OCI-LY1 (cell line): ENCODE measurements around the gene CLIP3.

Experiments
- H2AFZ ChIP-seq: fragments of 200-600 bp; sonication (generic), shearing (Covaris generic); 2 replicates; pipeline ENCODE4 v1.6.0; 2014; ENCODE audit warnings: antibody characterized with exemption, mild to moderate bottlenecking, low read length
- H3F3A ChIP-seq: fragments of 200-600 bp; sonication (generic), shearing (Covaris generic); 2 replicates; pipeline ENCODE4 v1.6.0; 2014; ENCODE audit warnings: mild to moderate bottlenecking, antibody characterized with exemption, low read length, moderate library complexity; ENCODE audit not compliant: insufficient read depth
- H3K27ac ChIP-seq: fragments of 200-600 bp; sonication (generic); 2 replicates; pipeline ENCODE4 v1.5.1; 2014; ENCODE audit warnings: low read length, mixed run types, mild to moderate bottlenecking, low read depth; ENCODE audit not compliant: poor library complexity, severe bottlenecking
- H3K27me3 ChIP-seq: fragments of 200-600 bp; sonication (generic); 2 replicates; pipeline ENCODE4 v1.6.0; 2014; ENCODE audit warnings: antibody characterized with exemption, mild to moderate bottlenecking, low read length, moderate library complexity; ENCODE audit not compliant: insufficient read depth
- H3K36me3 ChIP-seq: fragments of 200-600 bp; sonication (generic); 2 replicates; pipeline ENCODE4 v1.6.1; 2014; ENCODE audit warnings: mild to moderate bottlenecking, antibody characterized with exemption, low read length, moderate library complexity, mixed read lengths; ENCODE audit not compliant: insufficient read depth
- H3K4me1 ChIP-seq: fragments of 200-600 bp; sonication (generic); 2 replicates; pipeline ENCODE4 v1.5.1; 2014; ENCODE audit warnings: mild to moderate bottlenecking, low read length, moderate library complexity; ENCODE audit not compliant: insufficient read depth, severe bottlenecking
- H3K4me2 ChIP-seq: fragments of 200-600 bp; sonication (generic), shearing (Covaris generic); 2 replicates; pipeline ENCODE4 v1.6.1; 2014; ENCODE audit warnings: low read length
- H3K4me3 ChIP-seq: fragments of 200-600 bp; sonication (generic); 2 replicates; pipeline ENCODE4 v1.5.1; 2014; ENCODE audit warnings: low read length, low read depth, mild to moderate bottlenecking, mixed read lengths; ENCODE audit not compliant: poor library complexity, severe bottlenecking
- H3K79me2 ChIP-seq: fragments of 200-600 bp; shearing (Covaris generic); 2 replicates; pipeline ENCODE4 v1.6.1; 2016; ENCODE audit warnings: mixed run types, low read length, mixed read lengths; ENCODE audit not compliant: insufficient read depth
- H3K9ac ChIP-seq: fragments of 200-600 bp; sonication (generic), shearing (Covaris generic); 2 replicates; pipeline ENCODE4 v1.6.1; 2014; ENCODE audit warnings: mild to moderate bottlenecking, low read length, mixed read lengths
- H3K9me2 ChIP-seq: fragments of 200-600 bp; sonication (generic), shearing (Covaris generic); 2 replicates; pipeline ENCODE4 v1.6.1; 2014; ENCODE audit warnings: low read depth, mild to moderate bottlenecking, low read length, mixed read lengths
- H3K9me3 ChIP-seq: fragments of 200-600 bp; shearing (Covaris generic); 2 replicates; pipeline ENCODE4 v1.6.1; 2014; ENCODE audit warnings: low read length, mixed read lengths
- H4K20me1 ChIP-seq: fragments of 200-600 bp; sonication (generic), shearing (Covaris generic); 2 replicates; pipeline ENCODE4 v1.6.0; 2016; ENCODE audit warnings: mild to moderate bottlenecking, low read length; ENCODE audit not compliant: insufficient read depth
- EZH2 ChIP-seq: fragments of 200-600 bp; sonication (generic), shearing (Covaris generic); IDR thresholded peaks from 2 replicates; pipeline ENCODE4 v1.8.0; 2017; ENCODE audit warnings: borderline replicate concordance, mixed run types, mild to moderate bottlenecking, antibody characterized with exemption, low read length, moderate library complexity, mixed read lengths
- TF ChIP-seq, protein P1 (sequence below): fragments of 200-600 bp; sonication (generic), shearing (Covaris generic); IDR thresholded peaks from 2 replicates; pipeline ENCODE4 v1.5.1; 2017; ENCODE audit warnings: mild to moderate bottlenecking, antibody characterized with exemption, low read length, moderate library complexity, mixed read lengths

CLIP3 gene

DNA sequence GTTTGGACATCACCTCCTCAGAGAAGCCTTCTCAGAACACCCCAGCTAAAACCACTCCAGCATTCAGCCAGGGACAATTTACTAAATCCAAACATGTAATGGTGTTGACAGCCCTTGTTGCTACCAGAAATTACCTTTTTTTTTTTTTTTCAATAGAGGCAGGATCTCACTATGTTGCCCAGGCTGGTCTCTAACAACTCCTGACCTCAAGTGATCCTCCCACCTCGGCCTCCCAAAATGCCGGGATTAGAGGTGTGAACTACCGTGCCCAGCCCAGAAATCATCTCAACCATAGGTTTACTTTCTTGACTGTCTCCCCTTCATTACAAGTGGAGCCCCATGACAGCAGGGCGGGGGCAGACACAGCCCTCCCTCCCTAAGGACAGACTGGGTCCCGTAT lies 9.2 kb downstream of the CLIP3 start:
- no peak for TF ChIP-seq EZH2
- TF ChIP-seq, protein P1, sequence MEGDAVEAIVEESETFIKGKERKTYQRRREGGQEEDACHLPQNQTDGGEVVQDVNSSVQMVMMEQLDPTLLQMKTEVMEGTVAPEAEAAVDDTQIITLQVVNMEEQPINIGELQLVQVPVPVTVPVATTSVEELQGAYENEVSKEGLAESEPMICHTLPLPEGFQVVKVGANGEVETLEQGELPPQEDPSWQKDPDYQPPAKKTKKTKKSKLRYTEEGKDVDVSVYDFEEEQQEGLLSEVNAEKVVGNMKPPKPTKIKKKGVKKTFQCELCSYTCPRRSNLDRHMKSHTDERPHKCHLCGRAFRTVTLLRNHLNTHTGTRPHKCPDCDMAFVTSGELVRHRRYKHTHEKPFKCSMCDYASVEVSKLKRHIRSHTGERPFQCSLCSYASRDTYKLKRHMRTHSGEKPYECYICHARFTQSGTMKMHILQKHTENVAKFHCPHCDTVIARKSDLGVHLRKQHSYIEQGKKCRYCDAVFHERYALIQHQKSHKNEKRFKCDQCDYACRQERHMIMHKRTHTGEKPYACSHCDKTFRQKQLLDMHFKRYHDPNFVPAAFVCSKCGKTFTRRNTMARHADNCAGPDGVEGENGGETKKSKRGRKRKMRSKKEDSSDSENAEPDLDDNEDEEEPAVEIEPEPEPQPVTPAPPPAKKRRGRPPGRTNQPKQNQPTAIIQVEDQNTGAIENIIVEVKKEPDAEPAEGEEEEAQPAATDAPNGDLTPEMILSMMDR = no peak
- Histone ChIP-seq H3K9me2 (no peaks in the 10 kb centered on the region), H3K9me3 (no peaks in the 10 kb centered on the region), H3K4me1 (no peaks in the 10 kb centered on the region), H3K27me3 (no peaks in the 10 kb centered on the region), H3K4me3 (no peak overlapping the region), H3K79me2 (no peaks in the 10 kb centered on the region), H3K9ac (no peak overlapping the region), H4K20me1 (no peaks in the 10 kb centered on the region), H3K36me3 (peaks cover 16% of the 10 kb centered on the region), H3F3A (no peaks in the 10 kb centered on the region), H2AFZ (no peak overlapping the region), H3K27ac (no peak overlapping the region), H3K4me2 (no peak overlapping the region)

DNA sequence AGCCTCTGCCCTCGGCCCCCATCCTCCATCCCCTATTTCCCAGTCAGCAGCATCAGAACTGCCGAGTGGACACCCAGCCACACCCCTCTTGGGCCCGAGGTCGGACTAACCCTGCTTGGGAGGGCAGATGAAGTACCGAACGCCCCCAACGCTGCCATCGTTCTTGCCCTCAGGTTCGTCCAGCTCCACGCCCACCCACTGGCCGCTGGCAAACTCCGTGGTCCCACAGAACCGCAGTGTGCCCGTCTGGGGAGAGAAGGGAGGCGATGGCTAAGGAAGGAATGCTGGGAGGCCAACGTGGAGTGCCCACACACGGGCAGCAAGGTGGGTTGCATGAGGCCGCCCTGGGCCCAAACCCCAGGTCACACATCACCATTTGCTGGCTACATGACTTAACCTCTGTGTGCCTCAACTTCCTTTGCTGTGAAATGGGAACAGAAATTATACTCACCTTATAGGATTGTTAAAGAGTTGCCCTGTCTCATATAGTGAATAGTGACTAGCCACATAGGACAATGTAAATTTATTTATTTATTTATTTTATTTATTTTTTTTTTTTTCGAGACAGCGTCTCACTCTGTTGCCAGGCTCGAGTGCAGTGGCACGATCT lies 13.5 kb downstream of the CLIP3 start:
- no peaks in the 10 kb centered on the region for H3K9me2 ChIP-seq
- no peak overlapping the region for H3K9ac ChIP-seq
- TF ChIP-seq EZH2 = no peak
- TF ChIP-seq, protein P1 = no peak
- H3K36me3 ChIP-seq = peaks cover 7% of the 10 kb centered on the region
- H3K79me2 ChIP-seq = no peaks in the 10 kb centered on the region
- H3K4me2 ChIP-seq = no peak overlapping the region
- H3K4me3 ChIP-seq = no peak overlapping the region
- no peaks in the 10 kb centered on the region for H3K27me3 ChIP-seq
- H4K20me1 ChIP-seq = no peaks in the 10 kb centered on the region
- H3K4me1 ChIP-seq = peaks cover 11% of the 10 kb centered on the region
- H3K27ac ChIP-seq = no peak overlapping the region
- no peaks in the 10 kb centered on the region for H3F3A ChIP-seq
- no peak overlapping the region for H2AFZ ChIP-seq
- H3K9me3 ChIP-seq = no peaks in the 10 kb centered on the region

DNA sequence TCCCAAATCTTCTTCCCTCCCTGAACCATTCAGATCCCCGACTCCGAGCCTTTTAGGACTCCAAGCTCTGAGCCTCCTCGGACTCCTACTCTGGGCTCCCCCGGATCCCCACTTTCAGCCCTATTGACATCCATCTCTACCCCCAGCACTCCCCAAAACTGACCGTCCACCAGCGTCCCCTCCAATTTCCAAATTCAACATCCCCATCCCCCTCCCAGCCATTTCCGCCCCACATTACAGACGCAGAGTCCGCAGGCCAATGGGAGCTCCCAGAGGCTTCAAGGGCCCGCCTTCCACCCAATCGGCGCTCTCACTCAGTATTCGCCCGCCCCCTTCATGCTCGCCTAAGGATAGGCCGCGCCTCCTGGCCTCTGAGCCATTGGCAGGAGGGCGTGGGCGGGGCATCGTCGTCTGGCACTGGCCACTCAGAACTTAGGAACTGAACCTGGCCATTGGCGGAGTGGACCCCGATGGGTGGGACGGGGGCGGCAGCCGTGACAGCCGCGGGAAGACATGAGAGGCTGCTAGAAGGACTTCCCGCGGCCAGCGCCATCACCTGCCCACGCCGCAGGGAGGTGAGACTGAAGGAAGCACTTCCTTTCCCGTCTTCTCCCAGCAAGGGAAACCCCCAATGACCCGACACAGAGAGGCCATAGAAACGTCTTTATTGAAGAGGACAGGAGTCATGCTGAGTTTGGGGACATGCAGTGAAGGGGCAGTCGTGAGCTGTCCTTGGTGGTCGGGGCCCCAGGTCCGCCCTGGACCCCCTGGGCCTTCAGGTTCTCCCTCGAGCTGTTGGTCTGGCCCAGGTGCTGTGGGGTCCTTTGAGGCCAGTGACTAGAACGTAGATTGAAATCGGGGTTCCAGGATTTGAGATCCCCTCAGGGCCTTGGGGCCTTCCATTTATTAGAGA lies 18.4 kb downstream of the CLIP3 start, which contains the start of gene ALKBH6:
Gene ALKBH6, minus strand, starts transcription at position 202 of the 913 bp plus-strand sequence. CDS start 816 bp downstream, outside the sequence.
- peak within 1 kb of the TSS; percentile 71 for H3K4me3 ChIP-seq
- H2AFZ ChIP-seq = no peak within 1 kb of the TSS
- H3K4me1 ChIP-seq = peaks cover 24% of the 10 kb centered on the region
- no peaks in the 10 kb centered on the region for H3K9me2 ChIP-seq
- TF ChIP-seq, protein P1 = no peak
- no peak for TF ChIP-seq EZH2
- no peaks in the 10 kb centered on the region for H3K9me3 ChIP-seq
- H4K20me1 ChIP-seq = no peaks in the 10 kb centered on the region
- no peaks in the 10 kb centered on the region for H3K79me2 ChIP-seq
- H3K27ac ChIP-seq = no peak within 1 kb of the TSS
- peak within 1 kb of the TSS; percentile 74 for H3K9ac ChIP-seq
- H3F3A ChIP-seq = no peaks in the 10 kb centered on the region
- H3K4me2 ChIP-seq = peak within 1 kb of the TSS; percentile 73
- H3K36me3 ChIP-seq = no peaks in the 10 kb centered on the region; the same call in 1 of the 2 replicates
- H3K27me3 ChIP-seq = no peaks in the 10 kb centered on the region; the same call in 1 of the 2 replicates
